RWPE1 (cell line): ENCODE results near the gene MOB3A.

Experiments
- CTCF ChIA-PET: fragments of 350-600 bp; sonication (Branson Sonifier 250); formaldehyde crosslinking; extraction: SDS; loops from one replicate; lab custom pipeline; 2021; lab: Yijun Ruan, JAX
- POLR2A ChIA-PET: fragments of 400-600 bp; formaldehyde crosslinking; extraction: SDS; loops from one replicate; lab custom pipeline; 2020; ENCODE audit warnings: antibody characterized with exemption; ENCODE audit not compliant: low non-redundant PET; lab: Yijun Ruan, JAX
- DNase-seq: peaks from one replicate; pipeline ENCODE4 v3.0.0; 2012; ENCODE audit warnings: low spot score
- H3K27ac ChIP-seq: fragments of 450-650 bp; 2 replicates; pipeline ENCODE4 v1.5.1; 2017
- CTCF ChIP-seq: fragments of 450-650 bp; conservative IDR thresholded peaks from 2 replicates; pipeline ENCODE4 v1.5.1; 2017; ENCODE audit warnings: low read depth, mild to moderate bottlenecking

Gene MOB3A

DNA sequence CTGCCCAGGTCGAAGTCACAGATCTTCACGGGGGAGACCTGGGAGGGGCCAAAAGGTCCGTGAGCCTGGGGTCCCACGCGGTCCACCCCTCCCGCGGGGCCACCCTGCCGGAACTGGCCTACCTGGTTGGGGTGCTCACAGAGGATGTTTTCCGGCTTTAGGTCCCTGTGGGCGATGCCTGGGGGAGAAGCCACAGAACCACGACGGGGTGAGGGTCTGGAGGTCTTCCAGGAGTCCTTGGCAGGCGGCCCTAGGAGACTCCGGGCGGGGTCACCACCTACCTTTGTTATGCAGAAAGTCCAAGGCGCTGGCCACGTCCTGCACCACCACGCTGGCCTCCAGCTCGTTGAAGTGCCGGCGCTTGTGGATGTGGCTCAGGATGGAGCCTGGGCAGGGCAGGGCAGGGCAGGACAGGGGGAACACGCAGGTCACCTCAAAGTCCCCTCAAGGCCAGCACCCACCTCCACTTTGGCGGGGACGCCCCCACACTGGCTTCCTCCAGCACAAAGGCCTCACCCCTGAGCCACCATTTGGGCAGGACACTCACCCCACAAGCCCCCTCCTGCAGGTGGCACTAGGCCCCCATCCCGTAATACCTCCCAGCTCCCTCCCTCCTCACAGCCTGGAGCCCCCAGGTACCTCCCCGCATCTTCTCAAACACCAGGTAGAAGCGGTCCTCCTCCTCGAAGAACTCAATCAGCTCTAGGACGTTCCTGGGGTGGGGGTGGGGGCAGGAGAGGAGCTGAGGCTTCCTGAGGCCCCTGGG, 53.5 kb downstream of the MOB3A start:
- H3K27ac ChIP-seq, result peak overlapping the region; percentile 100
- TF ChIP-seq CTCF, result no peak
- no peak for DNase-seq
- ChIA-PET CTCF (interaction anchor here (0.7 to 1.4 kb wide), 3 partner anchors 23 to 27 kb away, joined by 4 to 6 read pairs (median 5); no protein-coding TSS in a partner anchor), POLR2A (no interaction called here)

- DNase-seq, result peak; percentile 99
- CTCF ChIA-PET, result interaction anchor here (0.6 to 1.4 kb wide), 2 partner anchors 28 to 178 kb away, joined by 3 to 4 read pairs; no protein-coding TSS in a partner anchor
- no peak for TF ChIP-seq CTCF
- POLR2A ChIA-PET, result interaction anchor here (0.6 kb wide), 1 partner anchor 10 kb away, joined by 4 read pairs; no protein-coding TSS in a partner anchor
- H3K27ac ChIP-seq, result peak overlapping the region; percentile 100
Observed at GRCh38 chr19:2041683-2042484, 54.2 kb downstream of the MOB3A start.

DNA sequence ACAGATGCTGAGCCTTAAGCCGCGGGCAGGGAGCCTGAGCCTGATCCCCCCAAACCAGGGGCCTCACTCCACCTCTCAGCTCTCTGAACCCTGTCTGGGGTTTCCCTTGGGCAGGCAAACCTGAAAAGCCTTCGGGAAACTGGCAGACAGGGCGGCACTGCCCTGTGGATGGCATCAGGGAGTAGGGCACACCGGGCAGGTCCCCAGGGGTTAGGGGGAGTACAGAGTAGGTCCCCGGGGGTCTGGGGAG, 54.8 kb downstream of the MOB3A start:
- POLR2A ChIA-PET, result no interaction called here
- DNase-seq, result no peak
- TF ChIP-seq CTCF, result no peak
- peak overlapping the region; percentile 100 for H3K27ac ChIP-seq
- CTCF ChIA-PET, result no interaction called here

- no peak for DNase-seq
- CTCF ChIA-PET, result no interaction called here
- TF ChIP-seq CTCF, result no peak
- POLR2A ChIA-PET, result no interaction called here
- peak overlapping the region; percentile 100 for H3K27ac ChIP-seq
Observed at GRCh38 chr19:2040647-2041432, 55.3 kb downstream of the MOB3A start.

- ChIA-PET CTCF (interaction anchor here (0.5 kb wide), 1 partner anchor 27 kb away, joined by 3 read pairs; no protein-coding TSS in a partner anchor), POLR2A (no interaction called here)
- H3K27ac ChIP-seq, result peak overlapping the region; percentile 100
Observed at GRCh38 chr19:2039959-2040646, 56.0 kb downstream of the MOB3A start.

More at GRCh38 chr19:2039959-2040646, 56.0 kb downstream of the MOB3A start:
- no peak for DNase-seq
- TF ChIP-seq CTCF, result no peak
